A549 (cell line): ENCODE results near the gene HS6ST2.

Experiments used
- CBX8 ChIP-seq: fragments of 200-600 bp; sonication (generic); IDR thresholded peaks from 2 replicates; pipeline ENCODE4 v1.6.1; 2016
- EP300 ChIP-seq, 2 experiments: fragments of >200 bp; sonication (Bioruptor Twin); formaldehyde crosslinking; IDR thresholded peaks; 2 replicates in 1 of 2; 3 replicates in 1 of 2; pipeline ENCODE4 v1.6.1; 2016 to 2017
- ESRRA ChIP-seq: fragments of 150-350 bp; IDR thresholded peaks from 2 replicates; pipeline ENCODE4 v1.6.1; 2014; ENCODE audit warnings: mild to moderate bottlenecking, low read length, borderline replicate concordance
- FOXS1 ChIP-seq: fragments of 250-450 bp; sonication (Bioruptor Pico); IDR thresholded peaks from 2 replicates; pipeline ENCODE4 v1.5.0; 2020; ENCODE audit warnings: mild to moderate bottlenecking, moderate library complexity
- PHF8 ChIP-seq: fragments of 200-600 bp; sonication (generic); IDR thresholded peaks from 2 replicates; pipeline ENCODE4 v1.6.1; 2016; ENCODE audit warnings: low read depth, mild to moderate bottlenecking, antibody characterized with exemption, moderate library complexity, borderline replicate concordance
- POLR2A ChIP-seq: IDR thresholded peaks from 2 replicates; pipeline ENCODE4 v1.6.1; 2012; ENCODE audit warnings: mild to moderate bottlenecking, low read length
- ZFP36 ChIP-seq: fragments of 450-650 bp; IDR thresholded peaks from 2 replicates; pipeline ENCODE4 v1.6.1; 2014; ENCODE audit warnings: borderline replicate concordance; ENCODE audit not compliant: partially characterized antibody
- TF ChIP-seq, protein P1 (sequence below): fragments of >200 bp; sonication (Bioruptor Twin); formaldehyde crosslinking; IDR thresholded peaks from 3 replicates; pipeline ENCODE4 v1.5.1; 2016
- TF ChIP-seq, protein P2 (sequence below): fragments of 200-600 bp; sonication (generic); IDR thresholded peaks from 2 replicates; pipeline ENCODE4 v1.6.1; 2016; ENCODE audit warnings: antibody characterized with exemption, mild to moderate bottlenecking, moderate library complexity

DNA sequence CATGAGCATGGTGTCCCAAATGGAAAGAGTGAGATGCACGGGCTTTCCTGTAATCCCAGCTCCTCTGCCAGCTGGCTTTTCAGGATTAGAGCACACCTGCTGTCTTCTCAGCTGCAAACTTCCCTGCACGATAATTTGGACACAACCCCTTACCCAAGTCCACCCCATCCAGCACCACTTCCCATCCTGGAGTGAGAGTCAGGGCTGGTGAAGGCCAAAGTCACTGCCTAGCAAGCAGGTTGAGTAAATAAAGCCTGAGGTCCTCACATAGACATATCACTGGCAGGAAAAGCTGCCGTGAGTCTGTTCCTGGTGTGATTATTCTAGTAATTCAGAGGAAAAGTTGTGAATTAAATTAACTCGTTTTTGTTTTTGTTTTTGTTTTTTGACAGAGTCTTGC is 355.7 kb downstream of the HS6ST2 start:
- TF ChIP-seq POLR2A = no peak
- TF ChIP-seq, protein P1, sequence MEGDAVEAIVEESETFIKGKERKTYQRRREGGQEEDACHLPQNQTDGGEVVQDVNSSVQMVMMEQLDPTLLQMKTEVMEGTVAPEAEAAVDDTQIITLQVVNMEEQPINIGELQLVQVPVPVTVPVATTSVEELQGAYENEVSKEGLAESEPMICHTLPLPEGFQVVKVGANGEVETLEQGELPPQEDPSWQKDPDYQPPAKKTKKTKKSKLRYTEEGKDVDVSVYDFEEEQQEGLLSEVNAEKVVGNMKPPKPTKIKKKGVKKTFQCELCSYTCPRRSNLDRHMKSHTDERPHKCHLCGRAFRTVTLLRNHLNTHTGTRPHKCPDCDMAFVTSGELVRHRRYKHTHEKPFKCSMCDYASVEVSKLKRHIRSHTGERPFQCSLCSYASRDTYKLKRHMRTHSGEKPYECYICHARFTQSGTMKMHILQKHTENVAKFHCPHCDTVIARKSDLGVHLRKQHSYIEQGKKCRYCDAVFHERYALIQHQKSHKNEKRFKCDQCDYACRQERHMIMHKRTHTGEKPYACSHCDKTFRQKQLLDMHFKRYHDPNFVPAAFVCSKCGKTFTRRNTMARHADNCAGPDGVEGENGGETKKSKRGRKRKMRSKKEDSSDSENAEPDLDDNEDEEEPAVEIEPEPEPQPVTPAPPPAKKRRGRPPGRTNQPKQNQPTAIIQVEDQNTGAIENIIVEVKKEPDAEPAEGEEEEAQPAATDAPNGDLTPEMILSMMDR = no peak
- TF ChIP-seq EP300 (IDR thresholded peaks at IDR 0.05) = no peak
- TF ChIP-seq PHF8 = no peak
- no peak for TF ChIP-seq CBX8
- no peak for TF ChIP-seq ZFP36
- TF ChIP-seq, protein P2, sequence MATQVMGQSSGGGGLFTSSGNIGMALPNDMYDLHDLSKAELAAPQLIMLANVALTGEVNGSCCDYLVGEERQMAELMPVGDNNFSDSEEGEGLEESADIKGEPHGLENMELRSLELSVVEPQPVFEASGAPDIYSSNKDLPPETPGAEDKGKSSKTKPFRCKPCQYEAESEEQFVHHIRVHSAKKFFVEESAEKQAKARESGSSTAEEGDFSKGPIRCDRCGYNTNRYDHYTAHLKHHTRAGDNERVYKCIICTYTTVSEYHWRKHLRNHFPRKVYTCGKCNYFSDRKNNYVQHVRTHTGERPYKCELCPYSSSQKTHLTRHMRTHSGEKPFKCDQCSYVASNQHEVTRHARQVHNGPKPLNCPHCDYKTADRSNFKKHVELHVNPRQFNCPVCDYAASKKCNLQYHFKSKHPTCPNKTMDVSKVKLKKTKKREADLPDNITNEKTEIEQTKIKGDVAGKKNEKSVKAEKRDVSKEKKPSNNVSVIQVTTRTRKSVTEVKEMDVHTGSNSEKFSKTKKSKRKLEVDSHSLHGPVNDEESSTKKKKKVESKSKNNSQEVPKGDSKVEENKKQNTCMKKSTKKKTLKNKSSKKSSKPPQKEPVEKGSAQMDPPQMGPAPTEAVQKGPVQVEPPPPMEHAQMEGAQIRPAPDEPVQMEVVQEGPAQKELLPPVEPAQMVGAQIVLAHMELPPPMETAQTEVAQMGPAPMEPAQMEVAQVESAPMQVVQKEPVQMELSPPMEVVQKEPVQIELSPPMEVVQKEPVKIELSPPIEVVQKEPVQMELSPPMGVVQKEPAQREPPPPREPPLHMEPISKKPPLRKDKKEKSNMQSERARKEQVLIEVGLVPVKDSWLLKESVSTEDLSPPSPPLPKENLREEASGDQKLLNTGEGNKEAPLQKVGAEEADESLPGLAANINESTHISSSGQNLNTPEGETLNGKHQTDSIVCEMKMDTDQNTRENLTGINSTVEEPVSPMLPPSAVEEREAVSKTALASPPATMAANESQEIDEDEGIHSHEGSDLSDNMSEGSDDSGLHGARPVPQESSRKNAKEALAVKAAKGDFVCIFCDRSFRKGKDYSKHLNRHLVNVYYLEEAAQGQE = no peak
- no peak for TF ChIP-seq ESRRA
- TF ChIP-seq FOXS1 = no peak
